Naive B cell (primary cell): ENCODE results near the gene SLC25A26. TPM values are rescaled to one million over a fixed set of nuclear protein-coding genes. Genes with fewer than 3 reads are reported as not detected.

Experiments
- ATAC-seq, 2 donors: fragments of 150-1000 bp; cut with Tn5 transposase; 2 replicates each; pipeline ENCODE4 v1.10.0; 2021; ENCODE audit warnings: low read depth in 2 of 2, mild to moderate bottlenecking in 2 of 2, moderate library complexity in 2 of 2
- DNase-seq: peaks from one replicate; pipeline ENCODE4 v3.0.0; 2022
- H3K27ac Mint-ChIP-seq, 6 donors: one replicate each; pipeline ENCODE4 v1.8.0; 2020 to 2022; ENCODE audit warnings: mild to moderate bottlenecking in 6 of 6, mixed read lengths in 6 of 6, moderate library complexity in 5 of 6, inconsistent platforms in 2 of 6
- H3K27me3 Mint-ChIP-seq, 3 donors: one replicate each; pipeline ENCODE4 v1.8.0; 2021 to 2022; ENCODE audit warnings: mixed read lengths in 3 of 3, mild to moderate bottlenecking in 1 of 3
- H3K36me3 Mint-ChIP-seq, 2 donors: one replicate each; pipeline ENCODE4 v1.8.0; 2020 to 2022; ENCODE audit warnings: mixed read lengths in 2 of 2, inconsistent platforms in 1 of 2, mild to moderate bottlenecking in 1 of 2
- H3K4me1 Mint-ChIP-seq, 3 donors: one replicate each; pipeline ENCODE4 v1.8.0; 2020 to 2022; ENCODE audit warnings: mixed read lengths in 3 of 3, inconsistent platforms in 1 of 3, mild to moderate bottlenecking in 1 of 3, moderate library complexity in 1 of 3
- H3K4me3 Mint-ChIP-seq, 8 donors: one replicate each; pipeline ENCODE4 v1.8.0; 2020 to 2022; ENCODE audit warnings: mild to moderate bottlenecking in 8 of 8, mixed read lengths in 8 of 8, moderate library complexity in 8 of 8, inconsistent platforms in 2 of 8
- H3K9me3 Mint-ChIP-seq, 7 donors: one replicate each; pipeline ENCODE4 v1.8.0; 2020 to 2022; ENCODE audit warnings: mixed read lengths in 7 of 7, mild to moderate bottlenecking in 5 of 7, inconsistent platforms in 2 of 7, moderate library complexity in 1 of 7
- polyA plus RNA-seq, 6 donors: library from polyadenylated mRNA; unstranded; fragments of 300-500 nt; fragmentation: Illumina TruSeq; gene quantifications; one replicate each; pipeline ENCODE4 v1.2.3, GENCODE V29; 2021; ENCODE audit warnings: low read depth in 6 of 6

The SLC25A26 gene
- polyA plus RNA-seq, 6 donors from 2014 or later, result 25.9 to 80.1 (median 35.3) TPM

DNA sequence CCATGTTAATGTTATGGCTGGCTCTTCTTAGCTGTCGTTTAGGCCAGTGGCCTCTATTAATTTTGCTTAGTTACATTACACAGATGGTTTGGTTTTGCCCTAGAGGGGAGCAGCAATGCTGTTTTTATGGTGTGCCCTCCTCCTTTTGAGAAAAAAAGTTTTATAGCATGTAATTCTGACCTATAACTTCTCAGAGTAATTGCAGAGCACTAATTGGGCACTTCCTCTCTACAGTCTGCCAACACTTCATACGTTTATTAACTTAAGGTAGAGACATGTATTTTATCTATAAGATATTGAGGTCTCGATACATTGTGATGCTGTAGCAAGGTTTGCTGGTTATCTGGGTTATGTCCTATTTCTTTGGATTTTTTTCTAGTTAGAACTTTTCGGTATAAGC is 12.2 kb downstream of the SLC25A26 start:
- Mint-ChIP-seq H3K27ac (peak overlapping the region in 1 of 6 donors; percentile 39), H3K36me3 (peaks cover 8% of the 10 kb centered on the region in 2 donors)
- no peak for ATAC-seq

DNA sequence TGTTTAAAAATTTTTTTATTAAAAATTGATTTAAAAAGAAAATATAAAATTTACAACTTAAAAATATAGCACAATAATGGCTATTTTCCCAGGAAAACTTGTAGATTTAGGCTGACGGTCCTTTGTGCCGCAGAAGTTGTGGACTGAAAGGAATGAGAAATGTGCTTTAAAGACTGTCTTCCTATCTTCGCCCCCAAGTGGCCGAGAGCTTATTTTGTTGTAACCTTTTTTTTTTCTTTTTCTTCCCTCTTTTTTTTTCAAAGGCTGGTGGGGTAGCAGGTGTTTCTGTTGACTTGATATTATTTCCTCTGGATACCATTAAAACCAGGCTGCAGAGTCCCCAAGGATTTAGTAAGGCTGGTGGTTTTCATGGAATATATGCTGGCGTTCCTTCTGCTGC is 15.5 kb downstream of the SLC25A26 start:
- ATAC-seq, result no peak
- no peak for DNase-seq
- Mint-ChIP-seq H3K27ac (no peak overlapping the region), H3K36me3 (peaks cover 26 to 29% of the 10 kb centered on the region in 2 donors), H3K4me1 (peaks cover 15 to 21% (median 19%) of the 10 kb centered on the region in 3 donors), H3K27me3 (no peaks in the 10 kb centered on the region), H3K4me3 (no peak overlapping the region), H3K9me3 (peaks cover 4 to 14% (median 7%) of the 10 kb centered on the region in 7 donors)

More for the DNA sequence above, 12.2 kb downstream of the SLC25A26 start:
- H3K9me3 Mint-ChIP-seq, result no peaks in the 10 kb centered on the region
- H3K4me1 Mint-ChIP-seq, result peaks cover 14 to 17% (median 16%) of the 10 kb centered on the region in 3 donors
- H3K27me3 Mint-ChIP-seq, result no peaks in the 10 kb centered on the region
- no peak overlapping the region for H3K4me3 Mint-ChIP-seq
- no peak for DNase-seq

DNA sequence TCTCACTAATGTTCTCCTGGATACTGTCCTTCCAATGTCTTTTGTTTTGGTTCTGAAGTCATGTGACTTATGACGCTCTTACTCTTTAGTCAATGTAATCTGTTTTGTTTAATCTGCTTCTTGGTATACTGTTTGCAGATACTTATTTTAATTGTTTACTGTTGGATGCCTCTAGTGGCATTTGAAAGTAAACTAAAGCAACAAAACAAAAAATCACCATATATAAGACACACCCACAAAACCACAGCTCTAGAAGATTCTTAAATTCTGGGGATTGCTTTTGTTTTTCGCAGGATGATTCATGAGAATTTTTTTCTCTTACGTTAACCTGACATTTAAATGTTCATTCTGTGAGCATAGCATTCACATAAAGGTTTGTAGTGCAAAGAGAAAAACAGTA is 16.8 kb downstream of the SLC25A26 start:
- no peaks in the 10 kb centered on the region for H3K27me3 Mint-ChIP-seq
- no peak for DNase-seq
- peak overlapping the region in 1 of 6 donors; percentile 54 for H3K27ac Mint-ChIP-seq
- peaks cover 12 to 17% (median 16%) of the 10 kb centered on the region in 3 donors for H3K4me1 Mint-ChIP-seq
- peaks cover 26 to 29% of the 10 kb centered on the region in 2 donors for H3K36me3 Mint-ChIP-seq
- H3K4me3 Mint-ChIP-seq, result no peak overlapping the region
- peaks cover 4 to 14% (median 7%) of the 10 kb centered on the region in 7 donors for H3K9me3 Mint-ChIP-seq
- no peak for ATAC-seq

DNA sequence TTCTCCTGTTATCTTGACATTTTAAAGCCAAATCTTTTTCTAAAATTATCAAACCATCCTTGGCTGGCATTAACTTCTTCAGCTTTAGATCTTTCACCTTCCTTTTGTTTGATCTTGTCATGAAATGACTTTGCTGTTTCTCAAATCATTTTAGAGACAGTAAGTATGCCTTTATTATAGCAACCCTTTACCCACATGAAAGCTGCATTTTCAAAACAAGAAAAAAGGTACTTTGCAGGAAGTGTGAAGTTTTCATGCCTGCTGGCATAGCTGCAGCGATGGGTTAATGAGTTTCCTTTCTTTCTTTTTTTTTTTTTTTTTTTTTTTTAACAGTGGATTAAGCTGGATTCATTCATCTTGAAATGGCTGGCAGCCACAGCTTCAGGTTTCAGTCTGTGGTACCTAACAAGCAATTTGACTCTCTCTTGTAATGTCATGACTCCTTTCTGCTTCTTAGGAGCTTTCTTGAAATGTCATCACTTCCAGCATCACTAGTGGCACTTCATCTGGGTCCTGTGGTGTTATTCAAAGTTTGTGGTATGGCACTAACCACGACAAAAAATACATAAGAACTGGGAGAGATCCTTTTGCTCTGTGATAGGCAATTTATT is 18.8 kb downstream of the SLC25A26 start:
- Mint-ChIP-seq H3K27me3 (no peaks in the 10 kb centered on the region), H3K27ac (peak overlapping the region in 1 of 6 donors; percentile 27), H3K4me1 (peaks cover 8 to 11% (median 10%) of the 10 kb centered on the region in 3 donors), H3K9me3 (peaks cover 4 to 14% (median 7%) of the 10 kb centered on the region in 7 donors), H3K36me3 (peaks cover 29 to 35% of the 10 kb centered on the region in 2 donors), H3K4me3 (no peak overlapping the region)
- ATAC-seq, result no peak
- DNase-seq, result no peak

DNA sequence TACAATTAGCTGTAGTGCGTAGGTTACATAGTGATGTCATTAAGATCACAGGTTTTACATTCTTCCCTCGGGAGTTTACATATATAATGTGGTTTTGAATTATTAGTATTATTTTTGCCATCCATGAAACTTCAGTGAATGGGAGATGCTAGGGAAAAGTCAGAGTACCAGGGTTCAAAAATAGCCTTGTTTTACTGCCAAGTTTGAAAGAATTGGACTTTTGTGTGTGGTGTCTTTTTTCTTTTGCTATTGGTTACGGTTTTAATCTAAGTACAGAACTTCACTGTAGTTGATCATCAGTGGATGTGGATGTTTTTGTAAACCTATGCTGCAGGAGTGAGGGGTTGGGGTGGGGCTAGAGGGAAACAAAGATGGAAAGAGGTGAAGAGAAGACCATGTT is 20.7 kb downstream of the SLC25A26 start:
- H3K4me1 Mint-ChIP-seq, result peaks cover 8 to 11% (median 10%) of the 10 kb centered on the region in 3 donors
- peaks cover 29 to 44% of the 10 kb centered on the region in 2 donors for H3K36me3 Mint-ChIP-seq
- no peak overlapping the region for H3K27ac Mint-ChIP-seq
- H3K27me3 Mint-ChIP-seq, result no peaks in the 10 kb centered on the region
- no peak overlapping the region for H3K4me3 Mint-ChIP-seq
- DNase-seq (no peak), ATAC-seq (no peak)
- H3K9me3 Mint-ChIP-seq, result peaks cover 4 to 14% (median 7%) of the 10 kb centered on the region in 7 donors

DNA sequence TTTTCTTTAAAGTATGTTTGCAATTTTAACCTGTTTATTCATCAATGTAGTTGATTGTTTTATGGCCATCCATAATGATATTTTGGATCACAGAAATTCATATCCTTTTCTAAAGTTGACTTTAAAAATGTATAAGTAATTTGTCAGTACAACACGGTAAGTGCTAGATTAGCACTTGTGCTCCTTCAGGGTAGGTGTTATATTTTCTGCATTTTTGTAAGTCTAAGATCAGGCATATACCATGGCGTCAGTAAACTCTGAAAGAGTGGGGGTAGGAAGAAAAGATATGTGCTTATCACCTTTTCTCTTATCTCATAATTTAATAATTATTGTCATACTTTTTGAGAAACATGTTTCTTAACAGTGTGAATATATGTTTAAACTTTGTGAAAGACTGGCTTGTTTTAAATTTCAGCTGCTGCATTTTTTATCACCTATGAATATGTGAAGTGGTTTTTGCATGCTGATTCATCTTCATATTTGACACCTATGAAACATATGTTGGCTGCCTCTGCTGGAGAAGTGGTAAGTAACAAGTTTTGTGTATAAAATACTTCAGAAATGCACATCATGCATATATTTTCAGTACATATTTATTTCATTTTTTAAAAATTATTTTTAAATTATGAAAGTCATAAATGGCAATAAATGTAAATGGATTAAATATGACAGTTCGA is 22.1 kb downstream of the SLC25A26 start:
- Mint-ChIP-seq H3K36me3 (peaks cover 21 to 37% of the 10 kb centered on the region in 2 donors), H3K4me1 (peaks cover 8 to 11% (median 10%) of the 10 kb centered on the region in 3 donors), H3K4me3 (peak overlapping the region in 1 of 8 donors; percentile 42), H3K9me3 (peaks cover 4 to 14% (median 7%) of the 10 kb centered on the region in 7 donors), H3K27ac (no peak overlapping the region), H3K27me3 (no peaks in the 10 kb centered on the region)
- DNase-seq, result no peak
- no peak for ATAC-seq

DNA sequence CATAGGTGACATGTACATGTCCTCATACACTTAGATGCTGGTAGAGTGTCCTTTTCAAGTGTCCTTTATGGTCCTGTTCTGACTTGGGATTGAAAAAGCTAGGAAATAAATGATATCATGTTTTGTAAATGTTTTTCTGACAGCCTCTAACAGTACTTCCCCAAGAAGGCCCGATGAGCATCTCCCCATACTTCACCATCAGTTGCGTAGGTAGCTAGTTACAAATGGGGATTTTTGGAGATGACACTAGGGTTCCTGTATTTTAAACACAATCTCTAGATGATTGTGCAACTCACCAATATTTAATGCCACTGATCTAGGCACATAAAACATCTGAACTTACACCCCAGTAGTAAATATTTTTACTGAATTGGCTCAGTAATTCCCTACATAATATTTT is 27.8 kb downstream of the SLC25A26 start:
- no peaks in the 10 kb centered on the region for H3K27me3 Mint-ChIP-seq
- no peak for DNase-seq

DNA sequence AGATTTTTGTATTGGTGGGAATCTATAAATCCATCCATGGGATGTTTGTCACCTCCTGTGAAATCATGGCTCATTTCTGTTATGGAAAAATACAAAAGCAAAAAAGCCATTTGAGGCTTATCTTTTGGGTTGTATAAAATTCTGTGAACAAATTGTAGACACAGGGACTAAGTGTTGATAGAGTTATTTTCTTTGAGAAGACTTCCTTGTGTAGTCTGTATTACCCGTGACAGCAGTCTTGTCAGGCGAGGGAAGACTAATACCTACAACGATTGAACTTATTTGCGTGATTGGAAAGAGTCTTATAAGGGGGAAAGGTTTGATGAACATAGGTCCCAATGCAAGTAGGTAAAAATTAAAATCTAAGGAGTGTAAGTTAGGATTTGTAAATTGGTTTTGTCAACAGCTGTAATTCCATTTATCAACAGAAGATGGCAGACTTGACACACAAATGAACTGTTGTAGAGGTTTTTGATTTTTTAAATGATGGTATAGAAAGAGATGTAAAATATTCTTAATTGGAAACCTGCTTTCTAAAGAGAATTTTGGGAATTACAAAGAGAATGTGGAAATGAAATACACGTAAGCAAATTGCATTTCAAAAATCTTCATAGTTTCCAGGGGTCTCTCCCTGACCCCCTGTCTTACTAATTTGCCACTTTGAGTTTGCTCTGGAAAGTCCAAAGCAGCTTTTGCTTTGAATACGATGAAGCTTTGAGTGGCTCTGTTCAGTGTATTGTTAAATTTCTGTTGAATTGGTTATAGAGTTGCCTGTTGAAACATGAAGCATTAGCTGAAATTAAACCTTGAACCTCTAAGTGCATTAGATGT is 33.2 kb downstream of the SLC25A26 start:
- Mint-ChIP-seq H3K4me1 (peaks cover 8 to 25% (median 21%) of the 10 kb centered on the region in 3 donors), H3K36me3 (peaks cover 17% of the 10 kb centered on the region in 2 donors), H3K9me3 (no peaks in the 10 kb centered on the region), H3K4me3 (no peak overlapping the region), H3K27ac (no peak overlapping the region), H3K27me3 (no peaks in the 10 kb centered on the region)
- DNase-seq (peak; percentile 34), ATAC-seq (peak in 1 of 2 donors; percentile 21)

More for the DNA sequence above, 27.8 kb downstream of the SLC25A26 start:
- H3K4me3 Mint-ChIP-seq, result no peak overlapping the region
- H3K36me3 Mint-ChIP-seq, result peaks cover 5 to 24% of the 10 kb centered on the region in 2 donors
- no peaks in the 10 kb centered on the region for H3K9me3 Mint-ChIP-seq
- no peak for ATAC-seq
- peak overlapping the region in 1 of 6 donors; percentile 26 for H3K27ac Mint-ChIP-seq
- no peaks in the 10 kb centered on the region for H3K4me1 Mint-ChIP-seq

DNA sequence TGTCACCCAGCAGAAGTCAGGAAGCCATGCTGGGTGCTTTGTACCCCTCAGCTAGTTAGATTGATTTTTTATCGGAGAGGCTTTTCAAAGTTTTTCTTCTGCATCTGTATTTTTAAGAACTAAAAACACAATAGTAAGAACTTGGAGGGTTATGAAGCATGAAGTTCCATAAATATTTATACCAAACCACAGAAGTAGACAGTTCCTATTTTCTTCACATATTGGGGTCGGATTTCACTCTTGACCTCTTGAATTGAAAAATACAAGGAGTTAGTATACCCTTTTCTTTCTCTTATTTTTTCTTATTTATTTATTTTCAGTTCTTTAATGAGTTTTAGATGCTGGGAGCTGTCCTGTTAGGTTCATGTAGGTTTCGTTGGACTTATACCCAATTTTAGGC is 35.1 kb downstream of the SLC25A26 start:
- DNase-seq (no peak), ATAC-seq (peak in 1 of 2 donors; percentile 32)
- Mint-ChIP-seq H3K27ac (peak overlapping the region in 2 of 6 donors; percentile 8 to 29), H3K36me3 (peaks cover 18 to 30% of the 10 kb centered on the region in 2 donors), H3K4me1 (peaks cover 8 to 27% (median 25%) of the 10 kb centered on the region in 3 donors), H3K9me3 (no peaks in the 10 kb centered on the region), H3K4me3 (peak overlapping the region in 5 of 8 donors; percentile 27 to 78 (median 64)), H3K27me3 (no peaks in the 10 kb centered on the region)

DNA sequence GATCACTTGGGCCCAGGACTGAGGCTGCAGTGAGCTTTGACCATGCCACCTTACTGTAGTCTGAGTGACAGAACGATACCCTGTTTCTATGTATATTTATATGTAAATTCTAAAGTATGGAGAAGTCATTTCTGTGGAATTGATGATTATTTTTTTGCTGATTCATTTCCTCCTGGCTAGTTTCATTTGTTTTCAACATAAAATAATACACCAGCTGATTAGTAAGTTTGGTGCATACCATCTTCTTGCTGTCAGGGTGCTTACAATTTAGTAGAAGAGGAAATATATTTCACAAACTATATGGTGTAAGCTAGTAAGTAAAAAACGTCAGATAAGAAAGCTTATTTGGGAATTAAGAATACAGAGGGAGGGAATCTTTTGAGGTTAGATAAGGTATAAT is 36.0 kb downstream of the SLC25A26 start:
- ATAC-seq, result no peak
- H3K27me3 Mint-ChIP-seq, result no peaks in the 10 kb centered on the region

DNA sequence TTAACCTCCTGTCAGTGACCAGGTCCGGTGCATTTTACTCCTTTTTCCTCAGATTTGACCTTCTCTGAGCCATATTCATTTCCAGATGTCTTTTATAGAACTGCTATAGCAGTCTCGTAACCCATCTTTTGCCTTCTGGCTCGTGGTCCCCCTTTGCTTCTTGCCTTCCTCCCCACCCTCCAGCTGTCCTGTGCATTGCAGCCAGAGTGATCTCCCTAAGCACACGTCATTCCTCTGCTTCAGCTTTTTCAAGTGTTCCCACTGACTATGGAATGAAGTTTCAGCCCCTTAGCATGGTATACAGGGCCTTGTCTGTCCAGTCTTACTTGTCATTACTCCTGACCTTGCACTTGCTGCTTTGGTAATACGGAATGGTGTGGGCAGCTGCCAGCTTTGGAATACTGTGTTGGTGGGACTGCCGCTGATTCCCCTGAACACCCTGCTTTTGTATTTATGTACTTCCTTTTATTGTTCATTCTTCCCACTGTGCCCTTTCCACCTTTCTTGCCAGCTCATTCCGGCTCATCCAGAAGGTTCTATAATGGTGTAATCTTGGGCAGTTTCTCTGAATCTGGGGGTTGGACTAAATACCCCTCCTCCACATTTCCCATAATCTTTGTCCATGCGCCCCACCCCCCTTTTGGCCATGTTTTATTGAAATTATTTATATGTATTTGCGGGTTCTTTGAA is 38.9 kb downstream of the SLC25A26 start:
- H3K4me1 Mint-ChIP-seq, result peaks cover 6 to 22% (median 21%) of the 10 kb centered on the region in 3 donors
- no peak for ATAC-seq
- H3K27ac Mint-ChIP-seq, result no peak overlapping the region
- no peak overlapping the region for H3K4me3 Mint-ChIP-seq
- peaks cover 30 to 31% of the 10 kb centered on the region in 2 donors for H3K36me3 Mint-ChIP-seq
- no peak for DNase-seq
- no peaks in the 10 kb centered on the region for H3K9me3 Mint-ChIP-seq
- H3K27me3 Mint-ChIP-seq, result no peaks in the 10 kb centered on the region

More for the DNA sequence above, 36.0 kb downstream of the SLC25A26 start:
- Mint-ChIP-seq H3K27ac (peak overlapping the region in 1 of 6 donors; percentile 5), H3K9me3 (no peaks in the 10 kb centered on the region), H3K4me3 (no peak overlapping the region), H3K36me3 (peaks cover 25% of the 10 kb centered on the region in 2 donors), H3K4me1 (peaks cover 8 to 27% (median 25%) of the 10 kb centered on the region in 3 donors)
- no peak for DNase-seq

DNA sequence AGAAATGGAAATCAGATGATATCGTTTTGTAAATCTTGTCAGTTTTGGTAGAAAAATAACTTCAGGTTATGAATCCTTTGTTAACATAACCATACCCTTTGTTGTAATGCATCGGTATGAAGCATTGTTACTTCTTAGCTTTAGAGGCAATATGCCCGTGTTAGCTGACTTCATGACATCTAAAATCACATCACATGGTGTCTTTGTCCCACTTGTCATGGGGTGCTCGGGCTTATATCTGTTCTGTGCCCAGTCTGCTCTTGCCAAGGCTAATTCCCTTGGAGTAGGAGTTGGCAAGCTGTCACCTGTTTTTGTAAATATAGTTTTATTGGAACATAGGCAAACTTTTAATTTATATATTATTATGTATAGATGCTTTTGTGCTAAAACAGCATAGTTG is 39.6 kb downstream of the SLC25A26 start:
- no peak for ATAC-seq
- Mint-ChIP-seq H3K36me3 (peaks cover 30 to 31% of the 10 kb centered on the region in 2 donors), H3K4me3 (no peak overlapping the region), H3K9me3 (no peaks in the 10 kb centered on the region), H3K4me1 (peaks cover 0 to 17% (median 14%) of the 10 kb centered on the region in 3 donors), H3K27ac (no peak overlapping the region), H3K27me3 (no peaks in the 10 kb centered on the region)
- no peak for DNase-seq

DNA sequence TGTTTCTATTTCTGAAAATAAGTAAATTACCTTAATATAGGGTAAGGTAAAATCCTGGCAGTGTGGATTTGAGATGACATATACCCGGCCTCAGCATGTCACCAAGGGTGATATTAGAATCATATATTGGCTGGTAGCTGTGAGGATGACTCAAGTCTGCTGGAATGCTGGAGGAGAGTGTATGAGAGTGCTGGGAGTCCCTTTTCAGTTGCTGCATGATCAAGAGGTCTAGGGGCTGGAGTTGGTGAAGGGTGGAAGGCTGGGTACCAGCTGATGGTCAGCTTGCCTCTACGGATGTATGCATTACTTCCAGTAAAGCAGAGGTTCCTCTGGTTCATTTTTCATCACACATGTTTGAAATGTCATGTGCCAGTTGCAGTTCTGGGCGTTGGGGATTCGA is 40.6 kb downstream of the SLC25A26 start:
- ATAC-seq (no peak), DNase-seq (no peak)
- peaks cover 30 to 31% of the 10 kb centered on the region in 2 donors for H3K36me3 Mint-ChIP-seq
- no peaks in the 10 kb centered on the region for H3K27me3 Mint-ChIP-seq
- no peak overlapping the region for H3K4me3 Mint-ChIP-seq
- H3K27ac Mint-ChIP-seq, result no peak overlapping the region
- no peaks in the 10 kb centered on the region for H3K9me3 Mint-ChIP-seq
- H3K4me1 Mint-ChIP-seq, result peaks cover 1 to 17% (median 9%) of the 10 kb centered on the region in 3 donors
